Brain microvascular endothelial cell (primary cell): ENCODE measurements around the gene AK2.

Source experiments
- DNase-seq: peaks from one replicate; pipeline ENCODE4 v3.0.0-alpha.2; 2020
- H3K27ac ChIP-seq: fragments of 250-450 bp; sonication (Bioruptor Pico); 2 replicates; pipeline ENCODE4 v1.5.1; 2020; ENCODE audit warnings: mild to moderate bottlenecking, moderate library complexity
- H3K27me3 ChIP-seq: fragments of 250-450 bp; sonication (Bioruptor Pico); replicated peaks from 2 replicates; pipeline ENCODE4 v1.5.1; 2020; ENCODE audit warnings: mild to moderate bottlenecking
- H3K36me3 ChIP-seq: fragments of 250-450 bp; sonication (Bioruptor Pico); replicated peaks from 2 replicates; pipeline ENCODE4 v1.5.1; 2020; ENCODE audit warnings: mild to moderate bottlenecking
- H3K4me3 ChIP-seq: 2 replicates; pipeline ENCODE4 v1.5.1; 2011; ENCODE audit warnings: low read depth, mild to moderate bottlenecking, control low read depth, low read length, moderate library complexity
- in situ Hi-C: cut with HindIII; loops from 2 replicates; pipeline ENCODE4 v1.10.0; 2017; ENCODE audit warnings: low sequenced_read_pairs, low pct_ligation_motif_present
- TF ChIP-seq, protein P1 (sequence below): IDR thresholded peaks from 2 replicates; pipeline ENCODE4 v1.5.1; 2011; ENCODE audit warnings: low read depth, mild to moderate bottlenecking, moderate library complexity, low read length, control low read depth, inconsistent platforms; ENCODE audit errors: missing control alignments

The AK2 gene

DNA sequence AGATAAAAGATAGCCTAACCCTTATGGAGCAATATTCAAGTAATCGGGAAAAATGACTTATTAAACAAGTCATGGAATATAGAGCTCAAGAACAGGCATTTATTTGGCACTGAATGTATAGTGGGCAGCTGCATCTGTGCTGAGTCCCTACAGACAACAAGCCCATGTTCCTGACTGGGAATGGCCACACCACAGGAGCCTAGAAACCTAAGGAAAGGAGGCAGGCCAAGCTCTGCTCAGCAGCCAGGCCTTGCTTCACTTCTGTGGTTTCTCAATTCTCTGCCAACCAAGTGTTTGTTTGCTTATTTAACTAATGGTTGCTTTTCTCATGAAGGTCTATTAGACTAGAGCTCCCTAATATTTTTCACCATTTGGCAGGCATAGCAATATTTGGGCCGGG is 21.5 kb downstream of the AK2 start:
- H3K27ac ChIP-seq: no peak overlapping the region
- in situ Hi-C loops: no loop called here
- no peak overlapping the region for H3K4me3 ChIP-seq
- no peak for DNase-seq
- TF ChIP-seq, protein P1, sequence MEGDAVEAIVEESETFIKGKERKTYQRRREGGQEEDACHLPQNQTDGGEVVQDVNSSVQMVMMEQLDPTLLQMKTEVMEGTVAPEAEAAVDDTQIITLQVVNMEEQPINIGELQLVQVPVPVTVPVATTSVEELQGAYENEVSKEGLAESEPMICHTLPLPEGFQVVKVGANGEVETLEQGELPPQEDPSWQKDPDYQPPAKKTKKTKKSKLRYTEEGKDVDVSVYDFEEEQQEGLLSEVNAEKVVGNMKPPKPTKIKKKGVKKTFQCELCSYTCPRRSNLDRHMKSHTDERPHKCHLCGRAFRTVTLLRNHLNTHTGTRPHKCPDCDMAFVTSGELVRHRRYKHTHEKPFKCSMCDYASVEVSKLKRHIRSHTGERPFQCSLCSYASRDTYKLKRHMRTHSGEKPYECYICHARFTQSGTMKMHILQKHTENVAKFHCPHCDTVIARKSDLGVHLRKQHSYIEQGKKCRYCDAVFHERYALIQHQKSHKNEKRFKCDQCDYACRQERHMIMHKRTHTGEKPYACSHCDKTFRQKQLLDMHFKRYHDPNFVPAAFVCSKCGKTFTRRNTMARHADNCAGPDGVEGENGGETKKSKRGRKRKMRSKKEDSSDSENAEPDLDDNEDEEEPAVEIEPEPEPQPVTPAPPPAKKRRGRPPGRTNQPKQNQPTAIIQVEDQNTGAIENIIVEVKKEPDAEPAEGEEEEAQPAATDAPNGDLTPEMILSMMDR: no peak
- peaks cover 54% of the 10 kb centered on the region for H3K36me3 ChIP-seq
- no peaks in the 10 kb centered on the region for H3K27me3 ChIP-seq

DNA sequence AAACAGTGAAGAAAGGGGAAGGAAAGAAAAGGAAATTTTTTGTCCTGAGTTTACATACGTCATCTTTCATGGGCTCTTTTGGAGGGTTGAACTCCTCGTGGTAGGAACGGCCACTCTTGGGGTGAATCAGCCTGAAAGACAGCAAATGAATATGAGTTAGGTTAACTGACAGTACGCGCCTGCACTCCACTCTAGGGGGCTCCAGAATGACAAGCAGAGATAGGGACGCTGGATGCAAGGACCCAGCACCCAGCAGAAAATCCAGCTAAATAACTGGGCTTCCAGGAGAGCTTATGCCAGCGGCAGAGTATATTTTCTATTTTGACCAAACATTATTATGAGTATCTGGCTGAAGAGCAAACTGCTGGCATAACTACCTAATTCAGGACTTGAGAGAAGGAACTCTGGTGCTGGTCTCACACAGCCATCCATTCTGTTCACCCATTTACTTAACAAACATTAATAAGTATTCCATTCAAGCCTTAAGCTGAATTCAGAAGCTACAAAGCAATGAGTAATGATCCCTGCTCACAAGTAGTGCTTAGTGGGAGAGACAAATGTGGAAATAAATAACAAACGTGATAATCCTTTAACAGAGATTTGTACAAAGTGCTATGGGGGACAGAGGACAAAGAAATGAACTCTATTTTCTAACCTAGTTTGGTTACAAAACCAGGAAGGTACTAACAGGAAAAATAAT is 22.1 kb downstream of the AK2 start:
- no peak overlapping the region for H3K4me3 ChIP-seq
- peaks cover 49% of the 10 kb centered on the region for H3K36me3 ChIP-seq
- no peak overlapping the region for H3K27ac ChIP-seq
- in situ Hi-C loops: no loop called here
- DNase-seq: no peak
- no peaks in the 10 kb centered on the region for H3K27me3 ChIP-seq
- TF ChIP-seq, protein P1: peak; percentile 37

DNA sequence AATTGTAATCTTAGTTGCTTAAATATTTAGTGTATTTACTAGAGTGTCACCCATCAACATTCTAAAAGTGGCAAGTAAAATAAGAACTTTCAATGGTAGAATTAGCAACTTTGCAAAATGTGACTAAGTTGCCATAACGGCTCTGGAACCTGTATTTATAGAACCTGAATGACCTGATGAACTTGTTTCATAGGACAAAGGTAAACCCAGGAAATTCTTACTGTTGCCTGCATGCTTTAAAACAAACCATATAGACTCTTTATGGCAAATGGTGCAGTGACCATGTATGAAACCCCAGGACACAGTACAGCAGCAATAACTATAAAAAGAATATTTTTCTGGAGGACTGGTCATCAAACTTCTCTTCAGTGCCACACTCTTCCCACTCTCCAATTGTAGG is 22.9 kb downstream of the AK2 start:
- H3K27ac ChIP-seq: no peak overlapping the region

DNA sequence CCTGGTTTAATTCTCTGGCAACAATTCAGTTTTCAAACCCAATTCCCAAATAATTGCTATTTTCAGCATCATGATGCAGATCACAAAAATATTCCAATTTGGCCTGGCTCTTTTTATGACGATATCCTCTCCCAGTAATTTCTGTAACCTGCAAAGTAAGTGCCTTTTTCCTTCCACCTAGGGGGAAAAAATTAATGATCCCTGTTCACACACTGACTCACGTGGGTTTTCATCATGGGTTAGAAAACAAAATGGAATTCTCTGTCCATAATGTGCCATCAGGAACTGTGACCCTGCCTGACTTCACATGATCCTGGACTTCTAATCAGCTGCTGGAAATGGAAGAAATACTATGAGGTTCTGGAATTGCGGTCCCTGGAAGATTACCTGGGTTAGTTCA is 24.5 kb downstream of the AK2 start:
- H3K36me3 ChIP-seq: peaks cover 39% of the 10 kb centered on the region
- H3K4me3 ChIP-seq: no peak overlapping the region
- H3K27ac ChIP-seq: no peak overlapping the region
- no peaks in the 10 kb centered on the region for H3K27me3 ChIP-seq
- in situ Hi-C loops: no loop called here
- no peak for DNase-seq
- TF ChIP-seq, protein P1: no peak

More for the DNA sequence above, 22.9 kb downstream of the AK2 start:
- no peaks in the 10 kb centered on the region for H3K27me3 ChIP-seq
- TF ChIP-seq, protein P1: no peak
- peaks cover 50% of the 10 kb centered on the region for H3K36me3 ChIP-seq
- no peak for DNase-seq
- in situ Hi-C loops: no loop called here
- no peak overlapping the region for H3K4me3 ChIP-seq

DNA sequence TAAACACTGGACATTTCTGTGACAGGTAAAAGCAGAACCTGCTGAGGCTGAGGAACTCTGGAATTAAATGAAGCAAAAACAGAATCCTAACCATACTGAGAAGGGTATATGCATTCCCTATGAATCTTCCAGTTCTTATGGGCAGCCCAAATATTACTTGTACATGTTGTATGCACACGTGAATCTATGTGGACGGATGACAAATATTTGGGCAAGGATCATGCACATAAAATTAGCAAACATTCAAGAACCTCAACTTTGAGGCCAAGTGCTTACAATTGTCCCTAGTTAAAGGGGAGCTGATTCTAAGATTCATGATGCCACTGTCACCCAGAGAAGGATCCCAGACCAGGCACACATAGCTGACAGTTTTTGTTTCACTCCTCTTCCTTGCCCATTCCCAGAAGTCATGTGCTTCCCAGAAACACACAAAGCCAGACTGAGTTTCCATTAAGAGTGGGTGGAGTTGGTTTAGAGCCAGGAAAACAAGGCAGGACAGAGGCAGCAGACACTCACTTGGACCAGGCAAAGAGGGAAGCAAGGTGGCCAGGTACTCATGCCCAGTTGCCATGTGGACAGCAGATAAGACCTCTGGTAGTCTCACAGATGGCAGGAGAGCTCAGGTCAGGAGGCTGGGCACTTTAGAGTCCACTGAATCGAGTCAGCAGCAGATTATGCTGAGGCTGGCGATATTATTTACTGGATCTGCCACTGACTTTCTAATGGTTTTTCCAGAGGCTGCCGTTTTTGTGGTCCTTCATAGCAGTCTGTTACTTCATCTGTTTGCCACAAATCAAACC is 25.6 kb downstream of the AK2 start:
- in situ Hi-C loops: no loop called here
- peaks cover 38% of the 10 kb centered on the region for H3K36me3 ChIP-seq
- no peak overlapping the region for H3K4me3 ChIP-seq
- no peak for DNase-seq
- no peak overlapping the region for H3K27ac ChIP-seq
- TF ChIP-seq, protein P1: no peak
- no peaks in the 10 kb centered on the region for H3K27me3 ChIP-seq
